Measurements from ENCODE around the gene RMC1.
A peak's percentile ranks its signal among the peaks of the same experiment; 100 is the strongest.
"Not testable (repeated sequence)": the region's sequence is repeated elsewhere in the genome, so short reads cannot be mapped to it uniquely, and the experiment has no call there.

The RMC1 gene

DNA sequence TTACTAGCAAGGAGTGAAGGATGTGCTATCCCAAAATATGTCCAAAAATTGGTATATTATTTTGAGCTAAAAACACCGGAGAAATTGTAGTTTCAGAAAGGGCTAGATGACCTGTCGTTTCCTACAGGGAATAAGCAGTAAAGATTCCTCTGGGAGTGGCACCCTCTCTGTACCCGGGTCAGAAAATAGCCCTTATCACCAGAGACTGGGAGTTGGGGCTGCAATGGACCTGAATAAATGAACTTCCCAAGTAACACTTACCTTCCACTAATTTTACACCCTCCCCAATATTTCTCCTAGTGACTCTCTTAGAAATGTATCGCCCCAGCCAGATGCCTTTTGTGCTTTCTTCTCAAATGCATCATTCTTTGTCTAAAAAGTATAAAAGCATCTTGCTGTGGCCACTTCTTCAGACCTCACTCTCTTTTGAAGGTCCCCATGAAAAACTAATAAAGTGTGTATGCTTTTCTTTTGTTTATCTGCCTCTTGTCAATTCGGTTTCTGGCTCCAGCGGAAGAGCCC lies 734 bp upstream of the RMC1 start:
- Histone ChIP-seq H3K27ac (no peak overlapping the region), H3K27me3 (replicated peaks) (no peaks in the 10 kb centered on the region), H3K4me3 (ENCODE audit: low read depth, low read length) (peak overlapping the region; percentile 74), H3K36me3 (replicated peaks) (no peaks in the 10 kb centered on the region)
- TF ChIP-seq, protein P1, sequence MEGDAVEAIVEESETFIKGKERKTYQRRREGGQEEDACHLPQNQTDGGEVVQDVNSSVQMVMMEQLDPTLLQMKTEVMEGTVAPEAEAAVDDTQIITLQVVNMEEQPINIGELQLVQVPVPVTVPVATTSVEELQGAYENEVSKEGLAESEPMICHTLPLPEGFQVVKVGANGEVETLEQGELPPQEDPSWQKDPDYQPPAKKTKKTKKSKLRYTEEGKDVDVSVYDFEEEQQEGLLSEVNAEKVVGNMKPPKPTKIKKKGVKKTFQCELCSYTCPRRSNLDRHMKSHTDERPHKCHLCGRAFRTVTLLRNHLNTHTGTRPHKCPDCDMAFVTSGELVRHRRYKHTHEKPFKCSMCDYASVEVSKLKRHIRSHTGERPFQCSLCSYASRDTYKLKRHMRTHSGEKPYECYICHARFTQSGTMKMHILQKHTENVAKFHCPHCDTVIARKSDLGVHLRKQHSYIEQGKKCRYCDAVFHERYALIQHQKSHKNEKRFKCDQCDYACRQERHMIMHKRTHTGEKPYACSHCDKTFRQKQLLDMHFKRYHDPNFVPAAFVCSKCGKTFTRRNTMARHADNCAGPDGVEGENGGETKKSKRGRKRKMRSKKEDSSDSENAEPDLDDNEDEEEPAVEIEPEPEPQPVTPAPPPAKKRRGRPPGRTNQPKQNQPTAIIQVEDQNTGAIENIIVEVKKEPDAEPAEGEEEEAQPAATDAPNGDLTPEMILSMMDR (IDR thresholded peaks at IDR 0.05; ENCODE audit: low read depth, low read length, missing control alignments): no peak
- DNase-seq: no peak
- in situ Hi-C loops (cut with HindIII; ENCODE audit: low pct_ligation_motif_present, low sequenced_read_pairs): no loop called here

DNA sequence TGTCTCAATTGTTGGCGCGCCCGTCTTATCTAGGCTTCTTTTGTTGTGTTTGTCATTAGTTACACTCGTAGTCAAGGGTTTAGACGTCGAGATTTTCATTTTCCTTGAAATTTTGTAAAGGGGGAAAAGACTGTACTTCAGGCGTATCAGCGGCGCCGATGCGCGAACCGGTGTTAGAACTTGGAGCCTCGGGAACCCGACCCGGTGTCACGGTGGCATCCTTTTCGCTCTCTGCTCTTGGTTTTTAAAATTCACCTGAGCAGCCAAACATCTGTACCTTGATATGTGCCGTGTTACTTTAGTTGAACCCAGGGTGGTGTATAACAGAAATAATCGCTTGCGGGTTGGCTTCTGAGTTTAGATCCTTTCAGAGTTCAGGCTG lies 643 bp downstream of the RMC1 start:
- Histone ChIP-seq H3K27me3 (replicated peaks) (no peaks in the 10 kb centered on the region), H3K36me3 (replicated peaks) (peaks cover 8% of the 10 kb centered on the region), H3K4me3 (ENCODE audit: low read depth, low read length) (peak overlapping the region; percentile 76), H3K27ac (peak overlapping the region; percentile 54)
- in situ Hi-C loops (cut with HindIII; ENCODE audit: low pct_ligation_motif_present, low sequenced_read_pairs): no loop called here
- no peak for DNase-seq
- TF ChIP-seq, protein P1 (IDR thresholded peaks at IDR 0.05; ENCODE audit: low read depth, low read length, missing control alignments): no peak

DNA sequence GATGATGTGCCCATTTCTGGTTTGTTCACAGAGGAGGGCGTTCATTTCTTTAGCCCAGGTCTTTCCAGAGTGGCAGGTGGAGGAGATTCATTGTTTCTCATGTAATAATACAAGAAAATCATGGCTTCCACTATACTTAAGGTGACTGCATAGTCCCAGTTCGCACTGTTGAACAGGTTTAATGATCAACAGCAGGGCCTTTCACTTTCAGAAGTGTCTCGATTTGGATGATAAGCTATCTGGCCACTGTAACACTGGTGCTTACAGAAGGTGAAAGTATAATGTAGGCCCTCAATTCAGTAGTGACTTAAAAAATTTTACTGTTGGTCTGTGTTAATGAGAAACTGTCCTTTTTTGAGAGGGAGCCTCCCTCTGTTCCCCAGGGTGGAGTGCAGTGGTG lies 1.4 kb downstream of the RMC1 start:
- DNase-seq: no peak
- no peaks in the 10 kb centered on the region for H3K27me3 ChIP-seq (replicated peaks)
- H3K27ac ChIP-seq: no peak overlapping the region
- TF ChIP-seq, protein P1 (IDR thresholded peaks at IDR 0.05; ENCODE audit: low read depth, low read length, missing control alignments): no peak
- H3K36me3 ChIP-seq (replicated peaks): peaks cover 8% of the 10 kb centered on the region
- H3K4me3 ChIP-seq (ENCODE audit: low read depth, low read length): no peak overlapping the region
- in situ Hi-C loops (cut with HindIII; ENCODE audit: low pct_ligation_motif_present, low sequenced_read_pairs): no loop called here

DNA sequence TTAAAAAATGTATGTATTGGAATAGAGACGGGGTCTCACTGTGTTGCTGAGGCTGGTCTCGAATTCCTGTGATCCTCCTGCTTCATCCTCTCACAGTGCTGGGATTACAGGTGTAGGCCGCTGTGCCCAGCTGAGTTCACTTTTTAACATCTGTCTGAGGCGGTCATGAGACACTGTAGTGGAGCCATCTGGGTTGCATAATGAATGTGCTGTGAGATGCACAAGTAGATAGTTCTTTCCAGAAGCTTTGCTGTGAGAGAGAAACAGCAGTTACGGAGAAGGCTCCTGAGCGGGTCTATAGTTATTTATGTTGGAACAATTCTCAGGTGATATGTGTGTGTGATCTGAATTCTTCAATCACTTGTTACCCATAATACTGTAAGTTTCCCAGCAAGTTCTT lies 3.1 kb downstream of the RMC1 start:
- TF ChIP-seq, protein P1 (IDR thresholded peaks at IDR 0.05; ENCODE audit: low read depth, low read length, missing control alignments): no peak
- H3K27me3 ChIP-seq (replicated peaks): no peaks in the 10 kb centered on the region
- H3K36me3 ChIP-seq (replicated peaks): peaks cover 17% of the 10 kb centered on the region
- in situ Hi-C loops (cut with HindIII; ENCODE audit: low pct_ligation_motif_present, low sequenced_read_pairs): no loop called here
- H3K27ac ChIP-seq: no peak overlapping the region
- H3K4me3 ChIP-seq (ENCODE audit: low read depth, low read length): no peak overlapping the region
- DNase-seq: no peak

DNA sequence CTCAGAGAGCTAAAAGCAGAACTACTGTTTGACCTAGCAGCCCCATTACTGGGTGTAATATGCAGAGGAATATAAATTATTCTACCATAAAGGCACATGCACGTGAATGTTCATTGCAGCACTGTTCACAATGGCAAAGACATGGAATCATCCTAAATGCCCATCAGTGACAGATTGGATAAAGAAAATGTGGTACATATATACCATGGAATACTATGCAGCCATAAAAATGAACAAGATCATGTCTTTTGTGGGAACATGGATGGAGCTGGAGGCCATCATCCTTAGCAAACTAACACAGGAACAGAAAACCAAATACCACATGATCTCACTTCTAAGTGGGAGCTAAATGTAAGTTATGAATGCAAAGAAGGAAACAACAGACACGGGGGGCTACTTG lies 7.6 kb downstream of the RMC1 start:
- H3K27me3 ChIP-seq (replicated peaks); in situ Hi-C loops (cut with HindIII; ENCODE audit: low pct_ligation_motif_present, low sequenced_read_pairs); H3K27ac ChIP-seq; H3K4me3 ChIP-seq (ENCODE audit: low read depth, low read length); DNase-seq: not testable (repeated sequence)
- peaks cover 20% of the 10 kb centered on the region for H3K36me3 ChIP-seq (replicated peaks)

DNA sequence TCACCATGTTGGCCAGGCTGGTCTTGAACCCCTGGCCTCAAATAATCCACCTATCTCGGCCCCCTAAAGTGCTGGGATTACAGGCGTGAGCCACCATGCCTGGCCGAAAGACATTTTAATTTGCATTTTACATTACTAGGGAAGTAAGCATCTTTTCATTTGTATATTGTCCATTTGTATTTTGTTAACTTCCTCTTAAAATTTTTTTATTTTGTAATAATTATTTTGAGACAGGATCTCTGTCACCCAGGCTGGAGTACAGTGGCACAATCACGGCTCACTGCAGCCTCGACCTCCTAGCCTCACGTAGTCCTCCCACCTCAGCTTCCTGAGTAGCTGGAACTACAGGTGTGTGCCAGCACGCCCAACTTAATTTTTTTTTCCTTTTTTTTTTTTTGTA lies 8.9 kb downstream of the RMC1 start:
- DNase-seq; in situ Hi-C loops (cut with HindIII; ENCODE audit: low pct_ligation_motif_present, low sequenced_read_pairs); H3K27me3 ChIP-seq (replicated peaks); H3K4me3 ChIP-seq (ENCODE audit: low read depth, low read length); H3K27ac ChIP-seq: not testable (repeated sequence)
- peaks cover 23% of the 10 kb centered on the region for H3K36me3 ChIP-seq (replicated peaks)

DNA sequence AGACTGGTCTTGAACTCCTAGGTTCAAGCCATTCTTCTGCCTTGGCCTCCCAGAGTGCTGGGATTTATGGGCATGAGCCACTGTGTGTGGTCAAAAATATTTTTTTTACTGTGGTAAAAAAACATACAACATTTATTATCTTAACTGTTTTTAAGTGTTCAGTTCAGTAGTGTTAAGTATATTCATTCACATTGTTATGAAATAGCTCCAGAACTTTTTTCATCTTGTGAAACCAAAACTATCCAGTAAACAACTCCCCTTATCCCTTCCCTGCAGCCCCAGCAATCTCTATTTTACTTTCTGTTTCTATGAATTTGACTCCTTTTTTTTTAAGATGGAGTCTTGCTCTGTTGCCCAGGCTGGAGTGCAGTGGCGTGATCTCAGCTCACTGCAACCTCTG lies 9.3 kb downstream of the RMC1 start:
- Histone ChIP-seq H3K27me3 (replicated peaks) (no peaks in the 10 kb centered on the region), H3K36me3 (replicated peaks) (peaks cover 24% of the 10 kb centered on the region), H3K4me3 (ENCODE audit: low read depth, low read length) (no peak overlapping the region), H3K27ac (no peak overlapping the region)
- in situ Hi-C loops (cut with HindIII; ENCODE audit: low pct_ligation_motif_present, low sequenced_read_pairs): no loop called here
- no peak for DNase-seq
- TF ChIP-seq, protein P1 (IDR thresholded peaks at IDR 0.05; ENCODE audit: low read depth, low read length, missing control alignments): no peak
